ENCODE results near the gene PIK3C2B.

Gene PIK3C2B

DNA sequence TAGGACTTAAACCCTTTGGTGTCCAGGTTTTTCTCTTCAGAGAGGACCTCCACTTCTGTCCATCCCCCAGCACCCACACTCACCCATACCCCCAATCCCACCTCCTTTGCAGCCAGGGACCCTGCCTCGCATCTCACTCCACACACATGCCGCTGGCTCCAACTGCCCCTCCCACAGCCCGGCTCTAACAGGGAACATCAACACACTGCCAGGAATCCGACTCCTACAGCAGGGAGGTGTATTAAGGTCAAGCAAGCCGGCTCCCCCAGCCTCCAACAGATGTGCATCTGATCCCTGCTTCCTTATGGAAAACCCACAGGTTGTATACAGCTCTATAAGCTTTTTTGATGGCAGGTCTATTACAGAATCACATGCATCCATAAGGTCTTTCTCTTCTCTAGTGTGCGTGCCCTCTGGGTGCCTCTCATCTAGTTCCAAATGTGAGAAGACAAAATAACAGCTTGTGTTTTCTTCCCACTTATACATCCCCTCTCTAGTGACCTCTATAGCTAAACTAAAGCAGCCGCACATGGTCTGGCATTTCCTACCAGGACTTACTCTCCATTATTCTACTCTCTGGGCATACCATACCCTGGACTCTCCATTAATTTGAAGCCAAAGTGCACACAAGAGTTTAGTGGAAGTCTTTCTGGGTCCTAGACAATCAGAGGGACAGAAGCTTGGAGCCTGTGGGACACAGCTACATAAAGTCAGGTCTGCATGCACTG lies 16.3 kb downstream of the PIK3C2B start:
- DNase-seq (ENCODE audit: low read depth in 2 of 2): no peak

DNA sequence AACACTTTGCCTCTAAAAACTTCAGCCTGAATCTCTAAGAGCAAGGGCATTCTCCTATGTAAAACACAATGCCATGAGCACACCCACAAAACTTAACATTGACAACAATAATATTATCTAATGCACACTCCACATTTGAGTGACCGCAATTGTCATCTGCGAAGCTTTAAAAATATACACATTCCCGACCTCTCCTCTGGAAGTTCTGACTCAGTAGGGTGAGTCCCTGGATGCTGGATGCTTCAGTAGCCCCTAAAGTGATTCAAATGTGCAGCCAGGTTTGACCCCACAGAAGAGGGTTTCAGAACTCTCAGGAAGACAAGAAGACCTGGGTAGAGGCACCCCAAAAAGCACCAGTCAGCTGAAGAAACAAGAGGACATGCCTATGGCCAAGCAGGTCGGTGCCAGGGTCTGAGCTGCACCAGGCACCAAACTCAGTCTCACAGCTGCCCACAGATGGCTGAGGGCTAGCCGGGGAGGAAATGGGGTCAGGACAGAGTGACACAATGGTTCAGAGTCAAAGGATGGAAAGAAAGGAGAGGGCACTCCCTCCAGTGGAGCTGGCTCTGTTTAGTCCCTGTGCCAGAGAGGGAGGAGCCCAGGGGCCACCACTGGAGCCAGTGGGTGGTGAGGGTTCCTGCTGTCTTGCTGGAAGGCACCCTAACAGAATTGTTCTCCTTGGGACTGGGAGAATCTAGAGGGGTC lies 17.4 kb downstream of the PIK3C2B start:
- no peak for DNase-seq (ENCODE audit: low read depth in 2 of 2)

DNA sequence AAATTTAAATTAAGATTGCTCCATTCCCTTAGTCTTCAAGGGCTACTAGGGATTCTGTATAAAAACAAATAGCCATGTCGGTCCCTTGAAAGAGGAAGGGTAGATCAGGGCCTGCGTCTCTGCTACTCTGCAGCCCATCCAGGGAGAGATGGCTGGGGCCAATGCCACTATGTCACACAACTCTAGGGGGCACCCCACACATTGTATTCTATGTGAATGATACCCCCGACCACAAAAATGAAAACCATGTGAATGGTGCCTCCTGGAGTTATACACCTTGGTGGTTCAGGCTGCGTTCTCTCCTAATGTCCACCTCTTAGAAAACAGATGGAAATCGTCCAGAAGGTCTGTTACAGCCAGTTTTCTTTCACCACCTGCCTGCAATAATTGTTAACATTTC lies 18.0 kb downstream of the PIK3C2B start:
- no peak for DNase-seq (ENCODE audit: low read depth in 2 of 2)

DNA sequence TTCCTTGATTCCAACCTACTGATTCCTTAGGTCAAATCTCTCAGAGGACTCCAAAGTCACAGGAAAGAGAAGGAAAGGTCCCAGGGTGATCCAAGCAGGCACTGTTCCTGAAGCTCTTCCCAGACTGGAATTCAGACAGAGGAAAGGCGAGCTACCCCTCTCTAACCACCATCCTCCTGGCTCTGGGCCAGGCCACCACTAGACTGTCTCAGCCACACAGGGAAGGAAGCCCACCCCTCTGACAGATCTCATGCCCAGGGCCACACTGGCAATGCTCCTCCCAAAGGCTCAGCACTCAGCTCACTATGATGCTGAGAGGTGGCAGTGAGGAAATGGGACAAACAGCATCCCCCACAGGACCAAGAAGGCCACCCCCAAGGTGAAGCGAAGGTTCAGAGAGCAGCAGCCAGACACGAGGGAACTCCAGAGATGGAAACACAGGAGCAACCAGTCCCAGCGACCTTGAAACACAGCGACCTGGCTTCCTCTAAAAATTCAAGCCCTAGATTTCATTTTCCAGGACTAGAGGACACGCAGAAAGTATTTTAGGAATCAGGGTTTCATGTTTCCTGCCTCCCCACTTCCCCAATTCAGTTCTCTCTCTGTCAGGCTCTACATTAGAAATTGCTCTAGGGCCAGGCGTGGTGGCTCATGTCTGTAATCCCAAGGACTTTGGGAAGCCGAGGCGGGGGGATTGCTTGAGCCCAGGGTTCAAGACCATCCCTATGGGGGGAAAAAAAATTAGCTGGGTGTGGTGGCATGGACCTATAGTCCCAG lies 18.8 kb downstream of the PIK3C2B start:
- no peak for DNase-seq (ENCODE audit: low read depth in 2 of 2)

DNA sequence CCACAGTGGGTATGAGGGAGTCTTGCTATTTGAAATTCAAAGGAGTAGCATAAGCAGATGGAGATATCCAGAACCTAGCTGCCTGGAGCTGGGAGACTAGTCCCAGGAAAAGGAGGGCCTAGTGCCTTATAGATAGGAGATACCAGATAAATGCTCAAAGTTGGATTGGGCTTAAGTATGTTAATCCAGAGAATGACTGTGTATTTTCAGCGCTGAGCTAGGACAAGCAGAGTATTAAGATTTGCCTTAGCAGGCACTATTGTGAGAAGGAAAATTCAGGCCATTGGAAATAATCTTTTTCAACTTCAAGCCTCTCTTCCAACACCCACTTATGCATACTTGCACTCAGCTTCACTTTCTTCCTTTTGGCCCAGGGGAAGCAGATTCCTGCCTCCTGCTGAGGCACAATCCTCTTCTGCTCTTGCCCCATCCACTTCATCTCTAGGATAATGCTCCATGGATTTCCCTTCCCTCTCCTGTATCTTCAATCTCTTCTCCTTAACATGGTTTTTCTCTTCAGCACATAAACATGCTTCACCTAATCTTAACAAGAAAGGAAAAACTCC lies 21.1 kb downstream of the PIK3C2B start:
- no peak for DNase-seq (ENCODE audit: low read depth in 2 of 2)

DNA sequence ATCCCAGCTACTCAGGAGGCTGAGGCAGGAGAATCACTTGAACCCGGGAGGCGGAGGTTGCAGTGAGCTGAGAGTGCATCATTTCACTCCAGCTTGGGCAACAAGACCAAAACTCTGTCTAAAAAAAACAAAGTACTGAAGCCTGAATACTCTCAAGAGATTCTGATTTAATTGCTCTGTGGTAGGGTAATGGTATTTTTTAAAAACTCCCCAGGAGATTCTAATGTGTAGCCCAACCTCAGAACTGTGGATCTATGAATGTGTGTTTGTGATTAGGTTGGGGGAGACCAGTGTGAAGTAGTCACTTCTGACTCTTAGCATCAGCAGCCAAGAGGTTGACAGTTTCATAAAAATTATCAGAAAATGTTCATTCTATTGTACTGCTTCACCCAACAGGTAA lies 21.9 kb downstream of the PIK3C2B start:
- no peak for DNase-seq (ENCODE audit: low read depth in 2 of 2)

DNA sequence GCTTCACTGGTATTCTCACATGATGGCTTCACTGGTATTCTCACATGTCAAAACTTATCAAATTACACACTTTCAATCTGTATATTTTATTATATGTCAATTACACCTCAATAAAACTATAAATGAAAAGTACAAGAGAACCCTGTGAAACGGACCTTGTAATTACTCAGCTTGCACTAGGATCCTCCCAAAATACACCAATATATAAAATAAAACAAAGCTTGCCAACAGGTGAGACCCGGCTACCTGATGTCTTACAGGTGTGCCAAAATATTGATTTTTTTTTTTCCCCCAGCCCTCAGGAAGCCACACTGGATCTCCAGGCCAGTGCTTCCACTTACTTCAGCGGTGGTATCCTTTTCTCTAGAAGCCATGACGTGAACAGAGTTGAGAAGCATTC lies 22.9 kb downstream of the PIK3C2B start:
- no peak for DNase-seq (ENCODE audit: low read depth in 2 of 2)

DNA sequence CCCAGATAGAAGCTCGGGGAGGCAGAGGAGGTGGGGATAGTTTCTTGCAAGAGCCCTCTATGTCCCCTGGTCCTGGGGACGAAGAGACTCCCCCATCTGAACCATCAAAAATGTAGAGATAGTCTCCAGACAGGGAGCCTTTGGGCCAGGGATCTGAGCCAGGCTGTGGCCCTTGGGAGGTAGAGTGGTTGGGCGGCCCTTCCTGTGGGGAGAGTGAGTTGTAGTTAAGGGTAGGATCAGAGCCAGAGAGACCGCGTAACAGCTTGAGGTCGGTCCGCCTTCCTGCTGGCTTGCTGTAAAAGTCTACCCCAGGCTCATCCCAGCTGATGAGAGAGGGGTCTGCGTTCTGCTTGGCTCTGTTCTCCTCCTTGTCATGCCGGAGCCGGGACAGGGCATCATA lies 25.3 kb downstream of the PIK3C2B start:
- no peak for DNase-seq (ENCODE audit: low read depth in 2 of 2)

DNA sequence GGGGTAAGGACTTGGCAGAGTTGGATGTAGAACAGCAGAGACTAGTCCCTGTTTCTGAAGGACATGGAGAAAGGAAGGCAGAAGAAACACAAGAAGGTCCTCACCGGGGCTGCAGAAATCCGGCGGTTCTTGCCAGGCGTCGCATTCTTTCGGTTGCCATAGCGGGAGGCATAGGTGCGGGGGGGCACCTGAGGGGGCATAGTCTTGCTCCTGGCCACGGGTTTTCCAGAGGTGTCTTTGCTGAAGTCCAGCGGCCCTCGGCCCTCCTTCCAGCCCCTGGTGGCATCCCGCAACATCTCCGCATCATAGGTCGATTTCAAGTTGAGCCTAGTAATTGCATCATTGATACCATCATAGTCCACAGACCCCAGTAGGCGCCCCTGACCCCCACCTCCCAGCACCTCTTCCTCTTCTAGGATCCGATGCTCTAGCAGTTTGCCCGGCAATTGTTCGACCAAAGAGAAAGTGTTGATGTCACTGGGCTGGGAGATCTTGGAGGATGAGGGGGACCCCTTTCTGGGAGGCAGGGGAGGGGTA lies 25.8 kb downstream of the PIK3C2B start:
- DNase-seq (ENCODE audit: low read depth in 2 of 2): no peak

DNA sequence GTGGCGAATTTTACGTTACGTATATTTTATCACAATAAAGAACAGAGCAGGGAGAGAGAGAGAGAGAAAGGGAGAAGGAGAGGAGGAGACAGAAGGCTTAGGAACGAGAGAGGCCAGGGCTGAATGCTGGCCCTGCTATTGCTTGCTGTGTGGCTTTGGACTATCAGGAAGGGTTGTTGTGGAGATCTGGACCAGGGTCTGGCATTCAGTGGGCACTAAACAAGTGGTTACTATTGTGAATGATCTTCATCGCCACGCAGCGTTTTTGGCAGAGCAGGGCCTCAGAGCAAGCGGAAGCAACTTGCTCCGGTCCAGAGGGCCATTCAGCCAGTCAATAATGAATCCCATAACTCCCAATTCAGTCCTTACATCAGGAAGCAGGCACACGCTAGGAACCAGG lies 26.4 kb downstream of the PIK3C2B start:
- no peak for DNase-seq (ENCODE audit: low read depth in 2 of 2)

DNA sequence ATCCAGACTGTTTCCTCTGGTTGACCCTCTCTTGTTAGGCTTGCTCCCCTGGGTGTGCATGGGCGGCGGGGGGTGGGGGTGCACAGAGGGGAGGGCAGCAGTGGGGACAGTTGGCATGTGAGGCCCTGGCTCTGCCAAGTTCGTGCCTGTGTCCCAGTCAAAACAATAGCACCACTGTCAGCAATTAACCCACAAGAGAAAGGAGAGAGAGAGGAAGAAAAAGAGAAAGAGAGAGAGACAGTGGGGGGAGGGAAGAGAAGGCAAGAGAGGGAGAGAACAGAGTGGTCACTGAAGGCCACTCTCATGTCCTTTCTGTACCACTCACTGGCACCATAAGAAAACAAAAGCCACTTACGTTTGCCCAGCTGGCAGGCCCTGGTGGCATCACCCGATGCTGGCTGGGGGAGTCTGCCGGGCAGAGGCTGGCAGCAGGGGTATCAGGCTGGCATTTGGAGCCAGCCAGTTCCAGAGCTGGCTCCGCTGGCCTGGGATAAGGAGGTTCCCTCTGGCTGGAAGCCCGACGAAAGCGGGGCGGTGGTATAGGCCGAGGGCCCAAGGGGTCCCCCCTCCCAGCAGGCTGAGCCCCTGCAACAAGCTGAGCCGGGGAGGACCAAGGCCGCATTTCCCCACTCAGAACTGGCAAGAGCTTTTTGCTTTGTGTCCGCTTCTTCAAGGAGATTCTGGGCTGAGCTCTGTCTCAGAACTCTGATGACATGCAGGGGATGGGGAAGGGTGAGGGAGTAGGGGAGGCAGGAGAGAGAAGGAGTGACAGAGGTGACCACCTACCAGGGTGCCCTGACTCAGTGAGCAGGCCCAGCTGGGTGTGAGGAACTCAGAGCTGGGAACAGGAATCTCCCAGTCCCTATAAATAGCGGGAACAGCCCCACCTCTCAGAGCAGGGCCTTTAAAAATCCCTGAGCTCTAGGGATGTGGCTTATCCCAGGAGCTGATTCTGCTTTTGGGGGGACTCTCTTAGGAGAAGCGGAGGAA lies 27.9 kb downstream of the PIK3C2B start:
- DNase-seq (ENCODE audit: low read depth in 2 of 2): no peak

DNA sequence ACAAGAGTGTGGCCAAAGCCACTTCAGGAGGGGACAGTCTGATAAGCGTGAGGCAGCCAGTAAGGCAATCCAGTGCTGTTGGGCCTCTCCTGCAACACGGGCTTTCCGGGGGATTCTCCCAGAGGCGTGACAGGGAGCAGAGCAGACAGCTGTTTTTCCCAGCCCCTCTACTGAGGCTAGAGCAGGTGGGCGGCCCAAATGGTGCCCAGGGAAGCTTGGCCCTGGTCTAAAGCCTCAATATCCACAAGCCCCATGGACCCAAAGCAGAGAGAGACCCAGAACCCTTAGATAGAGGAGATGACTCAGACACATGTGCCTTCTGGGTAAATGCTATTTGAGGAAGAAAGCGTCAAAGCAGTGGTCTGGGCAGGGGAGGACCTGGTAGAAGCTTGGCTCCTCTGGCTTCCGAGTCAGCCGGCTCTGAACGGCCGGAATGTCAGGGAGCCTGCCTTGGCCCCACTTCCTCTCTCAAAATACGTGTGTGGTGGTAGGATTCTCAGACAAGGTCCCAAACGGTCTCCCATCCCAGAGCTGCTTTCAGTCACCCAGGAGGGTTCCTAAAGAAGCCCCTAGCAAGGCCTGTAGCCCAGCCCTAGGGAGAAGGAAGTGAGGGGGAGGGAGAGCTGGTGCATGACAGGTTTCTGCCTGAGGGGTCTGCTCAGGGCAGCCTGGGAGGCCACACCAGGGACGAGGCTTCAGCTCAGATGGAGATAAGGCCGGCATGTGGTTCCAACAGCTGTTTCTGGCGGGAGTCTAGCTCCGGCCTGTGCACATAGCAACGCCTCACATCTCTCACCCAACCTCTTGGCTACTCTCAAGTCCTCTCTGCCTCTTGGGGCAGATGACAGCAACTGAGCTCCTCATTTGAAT lies 28.8 kb downstream of the PIK3C2B start:
- no peak for DNase-seq (ENCODE audit: low read depth in 2 of 2)

DNA sequence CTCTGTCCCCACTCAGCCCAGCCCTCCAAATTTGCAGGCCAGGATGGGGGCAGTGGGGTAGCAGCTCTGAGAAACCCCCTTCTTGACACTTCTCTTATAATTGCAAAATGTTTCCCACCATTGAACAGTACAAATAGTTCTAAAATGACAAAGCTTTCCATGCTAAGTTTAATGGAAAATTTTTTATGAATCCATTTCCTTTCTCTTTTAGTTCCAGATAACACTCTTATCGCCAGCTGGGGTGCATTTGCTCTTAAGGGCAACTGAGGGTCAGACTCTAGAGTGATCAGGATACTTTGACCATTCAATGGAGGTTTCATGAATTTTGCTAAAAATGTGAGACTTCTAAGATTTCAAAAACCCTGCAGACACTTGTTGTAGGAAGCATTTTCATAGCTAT lies 29.9 kb downstream of the PIK3C2B start:
- no peak for DNase-seq (ENCODE audit: low read depth in 2 of 2)

DNA sequence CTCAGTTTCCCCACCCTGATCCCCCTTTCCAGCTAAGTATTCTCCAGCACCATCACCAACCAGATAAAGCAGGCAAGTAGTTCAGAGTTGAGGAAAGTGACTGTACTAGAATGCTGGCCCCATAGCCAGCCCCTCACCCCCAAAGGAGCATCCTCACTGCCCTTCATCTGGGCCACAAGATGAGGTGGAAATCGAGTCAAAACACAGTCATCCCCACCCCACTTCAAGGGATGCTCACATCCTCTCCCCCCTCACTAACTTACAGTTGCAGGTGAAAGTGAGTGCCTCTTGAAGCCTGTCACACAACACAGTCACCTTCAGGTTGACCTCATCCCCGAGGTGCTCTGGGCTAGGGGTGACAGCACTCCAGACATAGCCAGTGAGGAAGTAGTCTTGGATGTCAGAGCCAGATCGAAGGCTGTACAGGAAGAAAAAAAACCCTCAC lies 30.4 kb downstream of the PIK3C2B start:
- DNase-seq (ENCODE audit: low read depth in 2 of 2): no peak

DNA sequence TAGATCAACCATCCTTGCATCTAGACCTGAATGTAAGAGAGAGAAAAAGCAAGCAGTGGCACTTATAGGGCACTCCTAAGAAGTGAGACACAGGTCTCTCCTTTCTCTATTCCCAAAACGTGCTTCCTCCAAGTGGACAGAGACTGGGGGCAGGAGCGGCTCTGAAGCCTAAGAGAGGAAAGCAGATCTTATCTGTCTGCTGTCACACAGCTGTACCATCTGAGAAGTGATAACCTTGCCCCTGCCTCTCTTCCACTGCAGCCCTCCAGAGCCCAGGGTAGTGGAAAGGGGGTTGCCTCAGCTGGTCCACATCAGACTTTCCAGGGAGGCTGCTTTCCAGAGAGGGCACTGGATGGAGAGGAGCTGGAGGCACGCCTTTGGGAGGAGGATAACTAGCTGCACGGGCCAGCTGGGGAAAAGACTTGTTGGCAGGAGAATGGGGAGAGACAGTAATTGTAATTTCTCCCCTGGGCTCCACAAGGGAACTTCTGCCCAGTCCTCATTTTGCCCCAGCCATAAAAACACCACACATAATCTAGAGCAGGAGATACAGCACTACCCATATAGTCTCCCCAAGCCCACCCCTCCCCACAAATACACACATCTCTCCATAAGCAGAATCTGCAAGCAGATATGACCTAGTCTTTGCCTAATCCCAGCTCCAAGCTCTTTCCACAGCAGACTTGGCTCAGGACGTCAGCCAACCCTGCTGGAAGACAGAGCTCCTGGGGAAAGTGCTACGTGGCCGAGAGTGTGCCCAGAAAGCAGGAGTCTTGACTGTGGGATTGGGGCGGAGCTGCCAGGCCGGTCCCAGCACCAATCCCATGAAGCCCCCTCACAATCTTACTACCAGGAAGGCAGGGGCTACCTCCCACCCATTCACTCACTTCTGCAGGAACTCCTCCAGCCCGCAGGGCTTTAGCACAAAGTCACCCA lies 31.2 kb downstream of the PIK3C2B start:
- no peak for DNase-seq (ENCODE audit: low read depth in 2 of 2)

DNA sequence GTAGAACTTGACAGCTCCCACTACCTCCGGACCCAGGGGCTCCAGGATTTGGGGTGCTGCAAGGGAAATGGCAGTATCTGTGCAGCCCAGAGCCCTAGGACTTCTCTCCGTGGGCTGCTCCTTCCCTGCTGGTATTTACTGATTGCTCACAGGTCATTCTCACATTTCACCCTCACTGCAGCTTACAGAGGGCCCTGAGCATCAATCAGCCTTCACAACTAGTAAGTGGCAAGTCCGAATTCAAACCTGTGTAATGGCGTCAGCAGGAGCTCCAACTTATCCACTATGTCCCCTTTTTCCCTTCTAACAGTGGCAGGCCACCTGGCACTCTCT lies 32.4 kb downstream of the PIK3C2B start:
- DNase-seq (ENCODE audit: low read depth in 2 of 2): no peak

DNA sequence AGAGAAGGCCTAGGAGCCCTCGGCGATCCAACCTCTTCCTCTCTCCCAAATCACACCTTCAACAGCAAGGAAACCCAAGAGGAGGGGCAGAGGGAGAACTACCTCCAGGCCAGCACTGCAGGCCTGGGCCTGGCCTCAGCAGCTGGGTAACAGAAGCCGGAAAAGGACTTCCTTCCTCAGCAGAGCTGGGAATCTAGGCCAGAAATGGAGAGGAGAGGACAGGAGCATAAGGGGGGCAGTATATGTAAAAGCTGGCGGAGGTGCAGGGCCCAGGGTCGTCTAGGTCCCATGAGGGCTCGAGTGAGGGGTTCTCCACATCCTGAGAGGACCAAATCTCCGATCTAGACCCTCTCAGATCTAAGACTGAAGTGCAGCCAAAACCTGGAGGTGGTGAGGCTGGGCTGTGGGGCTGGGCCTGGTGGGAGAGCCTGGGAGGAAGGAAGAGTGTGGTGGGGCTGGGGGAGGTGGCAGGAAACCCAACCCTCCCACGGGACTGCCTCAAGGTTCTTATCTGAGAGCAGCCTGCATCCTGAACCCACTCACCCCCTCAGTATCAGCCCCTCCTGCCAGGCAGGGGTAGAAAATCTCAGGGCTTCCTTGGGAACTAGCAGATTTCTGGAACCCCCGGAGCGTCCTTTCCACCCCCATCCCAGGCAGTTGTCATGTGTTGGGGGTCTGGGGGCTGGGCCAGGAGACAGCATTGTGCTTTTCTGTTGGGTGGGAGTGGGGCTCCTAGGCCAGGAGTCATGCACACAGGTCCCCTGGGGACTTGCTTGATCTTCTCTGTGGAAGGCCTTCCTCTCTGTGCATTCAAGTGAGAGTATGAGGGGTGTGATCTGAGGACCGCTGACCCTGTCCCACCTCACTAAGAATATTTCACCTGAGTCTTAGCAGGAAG lies 33.0 kb downstream of the PIK3C2B start:
- peak in 1 of 2 donors; percentile 21 for DNase-seq (ENCODE audit: low read depth in 2 of 2)

DNA sequence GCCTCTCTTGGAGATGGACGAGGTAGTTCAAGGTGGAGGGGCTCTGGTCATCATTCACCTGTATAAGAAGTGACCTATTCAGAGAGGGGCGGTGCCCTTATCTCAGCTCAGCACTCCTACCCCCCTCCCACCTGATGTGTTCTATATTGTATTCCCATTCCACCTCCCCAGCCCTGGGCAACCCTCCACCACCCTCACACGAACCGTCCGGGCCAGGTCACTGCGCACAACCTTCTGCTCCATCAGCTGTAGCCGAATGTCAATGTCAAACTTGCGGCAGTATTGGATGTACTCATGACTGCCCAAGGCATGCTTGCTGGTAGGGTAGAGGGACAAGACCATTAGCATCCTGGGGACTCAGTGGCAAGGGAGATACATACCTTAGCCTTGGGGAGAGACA lies 34.3 kb downstream of the PIK3C2B start:
- DNase-seq (ENCODE audit: low read depth in 2 of 2): no peak
